Transverse colon (tissue), 4 donors: ENCODE measurements around the gene OR5AC2.

ENCODE experiments used
- CTCF ChIP-seq, 5 experiments: fragments of 200-600 bp in 3 of 5; fragments of 450-650 bp in 2 of 5; sonication (generic) in 3 of 5; IDR thresholded peaks; 1 replicate in 2 of 5; 2 replicates in 3 of 5; pipeline ENCODE4 v1.5.1; 2016 to 2017; ENCODE audit warnings: antibody characterized with exemption in 5 of 5, inconsistent platforms in 3 of 5, mild to moderate bottlenecking in 2 of 5, moderate library complexity in 1 of 5
- EP300 ChIP-seq: sonication (generic); formaldehyde crosslinking; IDR thresholded peaks from one replicate; pipeline ENCODE4 v1.6.1; 2017; ENCODE audit warnings: antibody characterized with exemption, low read depth
- POLR2A ChIP-seq: fragments of 450-650 bp; IDR thresholded peaks from one replicate; pipeline ENCODE4 v1.6.1; 2016; ENCODE audit warnings: antibody characterized with exemption, mild to moderate bottlenecking, moderate library complexity
- POLR2AphosphoS5 ChIP-seq, 3 donors: sonication (generic); formaldehyde crosslinking; IDR thresholded peaks; one replicate each; pipeline ENCODE4 v1.6.1; 2016; ENCODE audit warnings: antibody characterized with exemption in 3 of 3

GRCh38 chr3:98041350-98041749 lies 45.6 kb upstream of the OR5AC2 start:
- TF ChIP-seq POLR2A: no peak
- TF ChIP-seq POLR2AphosphoS5 (IDR thresholded peaks at IDR 0.05): no peak
- TF ChIP-seq EP300: no peak
- TF ChIP-seq CTCF (IDR thresholded peaks at IDR 0.05): no peak
